Measurements from ENCODE around the gene USP6. TPM values are rescaled to one million over a fixed set of nuclear protein-coding genes. Genes with fewer than 3 reads are reported as not detected.

Gene USP6
- total RNA-seq, 1 donor from 2014 or later, result 0.49 TPM

GRCh38 chr17:5201011-5201410, 85.2 kb downstream of the USP6 start:
- TF ChIP-seq, protein P1, sequence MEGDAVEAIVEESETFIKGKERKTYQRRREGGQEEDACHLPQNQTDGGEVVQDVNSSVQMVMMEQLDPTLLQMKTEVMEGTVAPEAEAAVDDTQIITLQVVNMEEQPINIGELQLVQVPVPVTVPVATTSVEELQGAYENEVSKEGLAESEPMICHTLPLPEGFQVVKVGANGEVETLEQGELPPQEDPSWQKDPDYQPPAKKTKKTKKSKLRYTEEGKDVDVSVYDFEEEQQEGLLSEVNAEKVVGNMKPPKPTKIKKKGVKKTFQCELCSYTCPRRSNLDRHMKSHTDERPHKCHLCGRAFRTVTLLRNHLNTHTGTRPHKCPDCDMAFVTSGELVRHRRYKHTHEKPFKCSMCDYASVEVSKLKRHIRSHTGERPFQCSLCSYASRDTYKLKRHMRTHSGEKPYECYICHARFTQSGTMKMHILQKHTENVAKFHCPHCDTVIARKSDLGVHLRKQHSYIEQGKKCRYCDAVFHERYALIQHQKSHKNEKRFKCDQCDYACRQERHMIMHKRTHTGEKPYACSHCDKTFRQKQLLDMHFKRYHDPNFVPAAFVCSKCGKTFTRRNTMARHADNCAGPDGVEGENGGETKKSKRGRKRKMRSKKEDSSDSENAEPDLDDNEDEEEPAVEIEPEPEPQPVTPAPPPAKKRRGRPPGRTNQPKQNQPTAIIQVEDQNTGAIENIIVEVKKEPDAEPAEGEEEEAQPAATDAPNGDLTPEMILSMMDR (IDR thresholded peaks at IDR 0.05), result no peak
- TF ChIP-seq POLR2AphosphoS5 (IDR thresholded peaks at IDR 0.05; ENCODE audit: insufficient read depth in 1 of 2, low read depth in 1 of 2) (no peak), POLR2A (IDR thresholded peaks at IDR 0.05) (no peak)
- DNase-seq (ENCODE audit: extremely low spot score in 2 of 2), result no peak
- H3K4me1 ChIP-seq, result no peaks in the 10 kb centered on the region
- H3K27ac ChIP-seq, result no peak overlapping the region
- intact Hi-C loops (cut with DNase I), result no loop called here
- no peaks in the 10 kb centered on the region for H3K27me3 ChIP-seq
- H3K9me3 ChIP-seq, result no peaks in the 10 kb centered on the region
- H3K4me3 ChIP-seq, result no peak overlapping the region
- no peaks in the 10 kb centered on the region for H3K36me3 ChIP-seq

DNA sequence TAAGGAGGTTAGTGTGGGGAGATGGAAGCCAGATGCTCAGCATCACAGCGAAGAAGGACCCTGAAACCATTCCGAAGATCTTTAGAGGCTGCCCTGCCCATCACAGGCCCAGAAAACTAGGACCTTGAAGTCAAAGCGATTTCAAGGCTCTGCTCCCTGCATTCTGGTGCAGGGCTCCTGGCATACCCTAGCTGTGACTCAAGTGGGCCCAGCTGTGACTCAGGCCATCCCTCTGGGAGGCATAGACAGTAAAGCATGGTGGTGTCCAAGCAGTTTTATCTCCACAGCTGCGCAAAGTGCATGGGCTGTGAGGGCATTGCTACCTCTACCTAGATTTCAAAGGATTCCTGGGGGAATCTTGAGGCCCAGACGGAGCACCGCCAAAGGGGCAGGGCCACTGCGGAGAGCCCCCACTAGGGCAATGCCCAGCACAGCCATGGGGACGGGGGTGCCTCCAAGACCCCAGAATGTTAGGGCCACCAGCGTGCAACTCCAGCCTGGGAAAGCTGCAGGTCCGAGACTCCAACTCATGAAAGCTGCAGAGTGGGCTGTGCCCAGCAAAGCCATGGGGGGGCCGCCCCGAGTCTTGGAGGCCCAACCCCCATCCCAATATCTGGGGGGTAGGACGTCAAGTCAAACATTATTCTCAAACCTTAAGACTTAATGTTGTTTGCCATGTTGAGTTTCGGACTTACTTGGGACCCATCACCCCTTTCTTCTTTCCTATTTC, 87.5 kb downstream of the USP6 start:
- H3K27me3 ChIP-seq, result no peaks in the 10 kb centered on the region
- intact Hi-C loops (cut with DNase I), result no loop called here
- no peaks in the 10 kb centered on the region for H3K9me3 ChIP-seq
- no peaks in the 10 kb centered on the region for H3K4me1 ChIP-seq
- no peak overlapping the region for H3K4me3 ChIP-seq
- TF ChIP-seq, protein P1 (IDR thresholded peaks at IDR 0.05), result no peak
- TF ChIP-seq POLR2A (IDR thresholded peaks at IDR 0.05) (no peak), POLR2AphosphoS5 (IDR thresholded peaks at IDR 0.05; ENCODE audit: insufficient read depth in 1 of 2, low read depth in 1 of 2) (no peak)
- no peaks in the 10 kb centered on the region for H3K36me3 ChIP-seq
- no peak for DNase-seq (ENCODE audit: extremely low spot score in 2 of 2)
- H3K27ac ChIP-seq, result no peak overlapping the region

GRCh38 chr17:5203908-5204294, 88.1 kb downstream of the USP6 start:
- TF ChIP-seq, protein P1 (IDR thresholded peaks at IDR 0.05), result no peak
- no peak for TF ChIP-seq POLR2A (IDR thresholded peaks at IDR 0.05)
- no peak for TF ChIP-seq POLR2AphosphoS5 (IDR thresholded peaks at IDR 0.05; ENCODE audit: insufficient read depth in 1 of 2, low read depth in 1 of 2)
- DNase-seq (ENCODE audit: extremely low spot score in 2 of 2), result no peak
- Histone ChIP-seq H3K27ac (no peak overlapping the region), H3K4me1 (no peaks in the 10 kb centered on the region), H3K9me3 (no peaks in the 10 kb centered on the region), H3K4me3 (no peak overlapping the region), H3K36me3 (no peaks in the 10 kb centered on the region), H3K27me3 (no peaks in the 10 kb centered on the region)
- intact Hi-C loops (cut with DNase I), result no loop called here

DNA sequence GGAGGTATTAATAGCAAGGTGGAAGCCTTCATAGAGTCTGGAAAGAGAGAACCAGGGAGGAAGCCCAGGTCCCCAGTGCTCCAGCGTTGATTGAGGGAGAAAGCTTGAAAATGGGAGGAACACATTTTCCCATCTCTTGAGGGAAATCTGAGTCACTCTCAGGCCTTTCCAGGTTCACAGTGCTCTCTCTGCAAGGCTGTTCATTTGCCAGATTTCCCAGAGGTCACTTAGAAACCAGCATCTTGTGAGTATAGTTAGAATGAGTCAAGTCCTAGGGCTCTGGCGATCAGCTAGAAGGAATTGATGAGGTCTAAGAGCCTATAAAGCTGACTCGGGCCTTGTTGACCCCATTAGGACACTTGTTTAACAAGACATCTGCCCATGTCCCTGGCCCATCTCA, 93.6 kb downstream of the USP6 start:
- no peak for DNase-seq (ENCODE audit: extremely low spot score in 2 of 2)
- Histone ChIP-seq H3K4me1 (no peaks in the 10 kb centered on the region), H3K9me3 (no peaks in the 10 kb centered on the region), H3K4me3 (no peak overlapping the region), H3K27me3 (no peaks in the 10 kb centered on the region), H3K36me3 (no peaks in the 10 kb centered on the region), H3K27ac (no peak overlapping the region)
- intact Hi-C loops (cut with DNase I), result no loop called here
- no peak for TF ChIP-seq POLR2A (IDR thresholded peaks at IDR 0.05)
- TF ChIP-seq POLR2AphosphoS5 (IDR thresholded peaks at IDR 0.05; ENCODE audit: insufficient read depth in 1 of 2, low read depth in 1 of 2), result no peak
- TF ChIP-seq, protein P1 (IDR thresholded peaks at IDR 0.05), result no peak

- intact Hi-C loops (cut with DNase I), result no loop called here
- H3K27ac ChIP-seq, result no peak overlapping the region
- H3K4me1 ChIP-seq, result no peaks in the 10 kb centered on the region
- no peaks in the 10 kb centered on the region for H3K27me3 ChIP-seq
- DNase-seq (ENCODE audit: extremely low spot score in 2 of 2), result no peak
- H3K9me3 ChIP-seq, result no peaks in the 10 kb centered on the region
- TF ChIP-seq, protein P1 (IDR thresholded peaks at IDR 0.05), result no peak
- TF ChIP-seq POLR2AphosphoS5 (IDR thresholded peaks at IDR 0.05; ENCODE audit: insufficient read depth in 1 of 2, low read depth in 1 of 2) (no peak), POLR2A (IDR thresholded peaks at IDR 0.05) (no peak)
- no peak overlapping the region for H3K4me3 ChIP-seq
- H3K36me3 ChIP-seq, result peaks cover 0 to 3% of the 10 kb centered on the region in 2 donors
Observed at GRCh38 chr17:5210091-5210490, 94.3 kb downstream of the USP6 start.
